SK-N-SH treated with all-trans-retinoic acid at 6 μM for 48 hours (cell line): ENCODE measurements around the gene MRPS5.

Experiments used
- ATAC-seq: fragments of 200-7000 bp; cut with Tn5 transposase; 3 replicates; pipeline ENCODE4 v1.9.1; 2020; ENCODE audit warnings: mild to moderate bottlenecking, moderate library complexity
- BACH2 ChIP-seq: fragments of 250-450 bp; sonication (Bioruptor Pico); IDR thresholded peaks from 2 replicates; pipeline ENCODE4 v1.9.0; 2021; ENCODE audit warnings: mild to moderate bottlenecking, borderline replicate concordance
- CSDC2 ChIP-seq: fragments of 250-450 bp; sonication (Bioruptor Pico); IDR thresholded peaks from 2 replicates; pipeline ENCODE4 v1.5.0; 2020; ENCODE audit warnings: mild to moderate bottlenecking, moderate library complexity
- ESRRG ChIP-seq: fragments of 250-450 bp; sonication (Bioruptor Pico); IDR thresholded peaks from 2 replicates; pipeline ENCODE4 v1.6.1; 2021; ENCODE audit warnings: mild to moderate bottlenecking
- GLIS3 ChIP-seq: fragments of 250-450 bp; sonication (Bioruptor Pico); IDR thresholded peaks from 2 replicates; pipeline ENCODE4 v1.5.0; 2020; ENCODE audit warnings: mild to moderate bottlenecking, moderate library complexity
- ISL1 ChIP-seq: fragments of 250-450 bp; sonication (Bioruptor Pico); IDR thresholded peaks from 2 replicates; pipeline ENCODE4 v2.1.2; 2022; ENCODE audit warnings: mild to moderate bottlenecking, moderate library complexity
- OSR1 ChIP-seq: fragments of 250-450 bp; sonication (Bioruptor Pico); IDR thresholded peaks from 2 replicates; pipeline ENCODE4 v1.8.0; 2022; ENCODE audit warnings: moderate library complexity, mild to moderate bottlenecking, inconsistent platforms
- PPARA ChIP-seq: fragments of 250-450 bp; sonication (Bioruptor Pico); IDR thresholded peaks from 2 replicates; pipeline ENCODE4 v1.5.0; 2020; ENCODE audit warnings: mild to moderate bottlenecking, borderline replicate concordance
- RARB ChIP-seq: fragments of 250-450 bp; sonication (Bioruptor Pico); IDR thresholded peaks from 2 replicates; pipeline ENCODE4 v1.8.0; 2021; ENCODE audit warnings: mild to moderate bottlenecking, moderate library complexity
- SNAI2 ChIP-seq: fragments of 250-450 bp; sonication (Bioruptor Pico); IDR thresholded peaks from 2 replicates; pipeline ENCODE4 v1.5.0; 2020; ENCODE audit warnings: mild to moderate bottlenecking, moderate library complexity
- TCF4 ChIP-seq: fragments of 250-450 bp; sonication (Bioruptor Pico); IDR thresholded peaks from 2 replicates; pipeline ENCODE4 v1.8.0; 2021; ENCODE audit warnings: mild to moderate bottlenecking, moderate library complexity, borderline replicate concordance
- TOX ChIP-seq: fragments of 250-450 bp; sonication (Bioruptor Pico); IDR thresholded peaks from 2 replicates; pipeline ENCODE4 v1.8.0; 2021; ENCODE audit warnings: mild to moderate bottlenecking, moderate library complexity, borderline replicate concordance
- ZC3H10 ChIP-seq: fragments of 250-450 bp; sonication (Bioruptor Pico); IDR thresholded peaks from 2 replicates; pipeline ENCODE4 v1.5.1; 2021; ENCODE audit warnings: mild to moderate bottlenecking, moderate library complexity
- ZFP3 ChIP-seq: fragments of 250-450 bp; sonication (Bioruptor Pico); IDR thresholded peaks from 2 replicates; pipeline ENCODE4 v1.5.0; 2020; ENCODE audit warnings: mild to moderate bottlenecking, moderate library complexity
- ZFP30 ChIP-seq: fragments of 450-650 bp; formaldehyde crosslinking; IDR thresholded peaks from 2 replicates; pipeline ENCODE4 v1.5.0; 2022; ENCODE audit warnings: mild to moderate bottlenecking, moderate library complexity
- ZNF565 ChIP-seq: fragments of 450-650 bp; formaldehyde crosslinking; conservative IDR thresholded peaks from 2 replicates; pipeline ENCODE4 v1.5.0; 2020; ENCODE audit warnings: low read depth, mild to moderate bottlenecking, moderate library complexity
- ZNF70 ChIP-seq: fragments of 450-650 bp; formaldehyde crosslinking; IDR thresholded peaks from 2 replicates; pipeline ENCODE4 v1.5.0; 2020; ENCODE audit warnings: mild to moderate bottlenecking, moderate library complexity
- ZNF8 ChIP-seq: fragments of 450-650 bp; formaldehyde crosslinking; IDR thresholded peaks from 2 replicates; pipeline ENCODE4 v1.5.0; 2020; ENCODE audit warnings: mild to moderate bottlenecking, moderate library complexity
- TF ChIP-seq, protein P1 (sequence below): fragments of 250-450 bp; sonication (Bioruptor Pico); IDR thresholded peaks from 2 replicates; pipeline ENCODE4 v1.8.0; 2021; ENCODE audit warnings: low read depth, mild to moderate bottlenecking, moderate library complexity, borderline replicate concordance
- TF ChIP-seq, protein P2 (sequence below): fragments of 250-450 bp; sonication (Bioruptor Pico); IDR thresholded peaks from 2 replicates; pipeline ENCODE4 v1.5.1; 2021; ENCODE audit warnings: mild to moderate bottlenecking, moderate library complexity
- TF ChIP-seq, protein P3 (sequence below): fragments of 250-450 bp; sonication (Bioruptor Pico); IDR thresholded peaks from 2 replicates; pipeline ENCODE4 v1.5.0; 2020; ENCODE audit warnings: mild to moderate bottlenecking, moderate library complexity
- TF ChIP-seq, protein P4 (sequence below): fragments of 250-450 bp; sonication (Bioruptor Pico); IDR thresholded peaks from 2 replicates; pipeline ENCODE4 v1.5.1; 2020; ENCODE audit warnings: low read depth, mild to moderate bottlenecking, moderate library complexity

MRPS5 gene

DNA sequence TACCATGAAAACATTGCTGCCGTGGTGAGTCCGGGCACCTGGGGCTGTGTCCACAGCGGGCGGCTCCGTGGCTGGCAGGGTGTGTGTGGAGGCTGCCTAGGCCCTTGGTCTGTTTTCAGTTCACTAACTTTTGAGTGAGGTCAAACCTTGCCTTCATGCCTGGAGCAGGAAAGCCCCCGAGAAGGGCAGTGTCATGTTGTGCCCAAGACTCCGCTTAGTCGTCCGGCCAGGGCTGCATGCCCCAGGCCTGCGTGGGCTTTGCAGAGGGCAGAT is 72.0 kb downstream of the MRPS5 start (continued):
- TF ChIP-seq ZFP30 (no peak), ZFP3 (CRISPR knock-in tag) (no peak), ZNF70 (CRISPR knock-in tag) (no peak)
- TF ChIP-seq, protein P1, sequence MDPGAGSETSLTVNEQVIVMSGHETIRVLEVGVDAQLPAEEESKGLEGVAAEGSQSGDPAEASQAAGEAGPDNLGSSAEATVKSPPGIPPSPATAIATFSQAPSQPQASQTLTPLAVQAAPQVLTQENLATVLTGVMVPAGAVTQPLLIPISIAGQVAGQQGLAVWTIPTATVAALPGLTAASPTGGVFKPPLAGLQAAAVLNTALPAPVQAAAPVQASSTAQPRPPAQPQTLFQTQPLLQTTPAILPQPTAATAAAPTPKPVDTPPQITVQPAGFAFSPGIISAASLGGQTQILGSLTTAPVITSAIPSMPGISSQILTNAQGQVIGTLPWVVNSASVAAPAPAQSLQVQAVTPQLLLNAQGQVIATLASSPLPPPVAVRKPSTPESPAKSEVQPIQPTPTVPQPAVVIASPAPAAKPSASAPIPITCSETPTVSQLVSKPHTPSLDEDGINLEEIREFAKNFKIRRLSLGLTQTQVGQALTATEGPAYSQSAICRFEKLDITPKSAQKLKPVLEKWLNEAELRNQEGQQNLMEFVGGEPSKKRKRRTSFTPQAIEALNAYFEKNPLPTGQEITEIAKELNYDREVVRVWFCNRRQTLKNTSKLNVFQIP = no peak

DNA sequence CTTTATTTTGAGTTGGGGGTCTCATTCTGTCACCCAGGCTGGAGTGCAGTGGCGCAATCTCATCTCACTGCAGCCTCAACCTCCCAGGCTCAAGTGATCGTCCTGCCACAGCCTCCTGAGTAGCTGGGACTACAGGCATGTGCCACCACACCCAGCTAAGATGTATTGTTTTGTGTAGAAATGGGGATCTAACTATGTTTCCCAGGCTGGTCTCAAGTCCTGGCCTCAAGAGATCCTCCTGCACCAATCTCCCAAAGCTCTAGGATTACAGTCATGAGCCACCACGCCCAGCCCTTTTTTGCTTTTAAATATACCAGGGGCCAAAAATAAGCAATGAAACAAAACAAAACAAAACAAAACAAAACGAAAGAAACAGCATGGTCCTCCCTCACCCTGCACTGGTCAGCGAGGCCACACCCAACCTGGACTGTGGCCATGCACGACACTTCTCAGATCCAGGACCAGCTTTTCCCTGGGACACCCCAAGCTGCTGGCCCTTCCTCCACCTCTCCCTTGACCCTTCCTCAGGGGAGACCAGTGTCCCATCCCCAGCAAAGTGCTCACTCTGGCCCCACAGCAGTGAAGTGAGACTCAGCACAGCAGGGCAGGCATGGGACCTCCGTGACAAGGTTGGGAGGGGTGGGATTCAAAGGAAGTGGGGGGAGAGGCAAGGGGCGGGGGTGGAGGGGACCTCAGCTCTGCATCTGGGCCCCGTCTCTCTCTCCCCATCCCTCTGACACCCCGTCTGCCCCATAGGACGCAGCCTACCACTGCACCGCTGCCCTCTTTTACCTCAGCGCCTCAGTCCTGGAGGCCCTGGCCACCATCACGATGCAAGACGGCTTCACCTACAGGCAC is 72.6 kb downstream of the MRPS5 start:
- TF ChIP-seq GLIS3 (CRISPR knock-in tag) (no peak), ZFP3 (CRISPR knock-in tag) (no peak), RARB (CRISPR knock-in tag) (no peak), ZNF565 (CRISPR knock-in tag) (no peak), ISL1 (CRISPR knock-in tag) (no peak), CSDC2 (CRISPR knock-in tag) (no peak), BACH2 (CRISPR knock-in tag) (no peak), TOX (CRISPR knock-in tag) (no peak), ZNF8 (CRISPR knock-in tag) (no peak), OSR1 (CRISPR knock-in tag) (no peak), PPARA (CRISPR knock-in tag) (no peak), ZFP30 (no peak), ZC3H10 (CRISPR knock-in tag) (no peak), SNAI2 (CRISPR knock-in tag) (no peak), TCF4 (no peak)
- TF ChIP-seq, protein P2, sequence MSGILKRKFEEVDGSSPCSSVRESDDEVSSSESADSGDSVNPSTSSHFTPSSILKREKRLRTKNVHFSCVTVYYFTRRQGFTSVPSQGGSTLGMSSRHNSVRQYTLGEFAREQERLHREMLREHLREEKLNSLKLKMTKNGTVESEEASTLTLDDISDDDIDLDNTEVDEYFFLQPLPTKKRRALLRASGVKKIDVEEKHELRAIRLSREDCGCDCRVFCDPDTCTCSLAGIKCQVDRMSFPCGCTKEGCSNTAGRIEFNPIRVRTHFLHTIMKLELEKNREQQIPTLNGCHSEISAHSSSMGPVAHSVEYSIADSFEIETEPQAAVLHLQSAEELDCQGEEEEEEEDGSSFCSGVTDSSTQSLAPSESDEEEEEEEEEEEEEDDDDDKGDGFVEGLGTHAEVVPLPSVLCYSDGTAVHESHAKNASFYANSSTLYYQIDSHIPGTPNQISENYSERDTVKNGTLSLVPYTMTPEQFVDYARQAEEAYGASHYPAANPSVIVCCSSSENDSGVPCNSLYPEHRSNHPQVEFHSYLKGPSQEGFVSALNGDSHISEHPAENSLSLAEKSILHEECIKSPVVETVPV = no peak
- TF ChIP-seq, protein P3, sequence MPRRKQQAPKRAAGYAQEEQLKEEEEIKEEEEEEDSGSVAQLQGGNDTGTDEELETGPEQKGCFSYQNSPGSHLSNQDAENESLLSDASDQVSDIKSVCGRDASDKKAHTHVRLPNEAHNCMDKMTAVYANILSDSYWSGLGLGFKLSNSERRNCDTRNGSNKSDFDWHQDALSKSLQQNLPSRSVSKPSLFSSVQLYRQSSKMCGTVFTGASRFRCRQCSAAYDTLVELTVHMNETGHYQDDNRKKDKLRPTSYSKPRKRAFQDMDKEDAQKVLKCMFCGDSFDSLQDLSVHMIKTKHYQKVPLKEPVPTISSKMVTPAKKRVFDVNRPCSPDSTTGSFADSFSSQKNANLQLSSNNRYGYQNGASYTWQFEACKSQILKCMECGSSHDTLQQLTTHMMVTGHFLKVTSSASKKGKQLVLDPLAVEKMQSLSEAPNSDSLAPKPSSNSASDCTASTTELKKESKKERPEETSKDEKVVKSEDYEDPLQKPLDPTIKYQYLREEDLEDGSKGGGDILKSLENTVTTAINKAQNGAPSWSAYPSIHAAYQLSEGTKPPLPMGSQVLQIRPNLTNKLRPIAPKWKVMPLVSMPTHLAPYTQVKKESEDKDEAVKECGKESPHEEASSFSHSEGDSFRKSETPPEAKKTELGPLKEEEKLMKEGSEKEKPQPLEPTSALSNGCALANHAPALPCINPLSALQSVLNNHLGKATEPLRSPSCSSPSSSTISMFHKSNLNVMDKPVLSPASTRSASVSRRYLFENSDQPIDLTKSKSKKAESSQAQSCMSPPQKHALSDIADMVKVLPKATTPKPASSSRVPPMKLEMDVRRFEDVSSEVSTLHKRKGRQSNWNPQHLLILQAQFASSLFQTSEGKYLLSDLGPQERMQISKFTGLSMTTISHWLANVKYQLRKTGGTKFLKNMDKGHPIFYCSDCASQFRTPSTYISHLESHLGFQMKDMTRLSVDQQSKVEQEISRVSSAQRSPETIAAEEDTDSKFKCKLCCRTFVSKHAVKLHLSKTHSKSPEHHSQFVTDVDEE (CRISPR knock-in tag) = no peak
- TF ChIP-seq, protein P4, sequence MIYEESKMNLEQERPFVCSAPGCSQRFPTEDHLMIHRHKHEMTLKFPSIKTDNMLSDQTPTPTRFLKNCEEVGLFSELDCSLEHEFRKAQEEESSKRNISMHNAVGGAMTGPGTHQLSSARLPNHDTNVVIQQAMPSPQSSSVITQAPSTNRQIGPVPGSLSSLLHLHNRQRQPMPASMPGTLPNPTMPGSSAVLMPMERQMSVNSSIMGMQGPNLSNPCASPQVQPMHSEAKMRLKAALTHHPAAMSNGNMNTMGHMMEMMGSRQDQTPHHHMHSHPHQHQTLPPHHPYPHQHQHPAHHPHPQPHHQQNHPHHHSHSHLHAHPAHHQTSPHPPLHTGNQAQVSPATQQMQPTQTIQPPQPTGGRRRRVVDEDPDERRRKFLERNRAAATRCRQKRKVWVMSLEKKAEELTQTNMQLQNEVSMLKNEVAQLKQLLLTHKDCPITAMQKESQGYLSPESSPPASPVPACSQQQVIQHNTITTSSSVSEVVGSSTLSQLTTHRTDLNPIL (CRISPR knock-in tag) = no peak
- TF ChIP-seq, protein P1 = no peak
- ATAC-seq = peak; percentile 31

DNA sequence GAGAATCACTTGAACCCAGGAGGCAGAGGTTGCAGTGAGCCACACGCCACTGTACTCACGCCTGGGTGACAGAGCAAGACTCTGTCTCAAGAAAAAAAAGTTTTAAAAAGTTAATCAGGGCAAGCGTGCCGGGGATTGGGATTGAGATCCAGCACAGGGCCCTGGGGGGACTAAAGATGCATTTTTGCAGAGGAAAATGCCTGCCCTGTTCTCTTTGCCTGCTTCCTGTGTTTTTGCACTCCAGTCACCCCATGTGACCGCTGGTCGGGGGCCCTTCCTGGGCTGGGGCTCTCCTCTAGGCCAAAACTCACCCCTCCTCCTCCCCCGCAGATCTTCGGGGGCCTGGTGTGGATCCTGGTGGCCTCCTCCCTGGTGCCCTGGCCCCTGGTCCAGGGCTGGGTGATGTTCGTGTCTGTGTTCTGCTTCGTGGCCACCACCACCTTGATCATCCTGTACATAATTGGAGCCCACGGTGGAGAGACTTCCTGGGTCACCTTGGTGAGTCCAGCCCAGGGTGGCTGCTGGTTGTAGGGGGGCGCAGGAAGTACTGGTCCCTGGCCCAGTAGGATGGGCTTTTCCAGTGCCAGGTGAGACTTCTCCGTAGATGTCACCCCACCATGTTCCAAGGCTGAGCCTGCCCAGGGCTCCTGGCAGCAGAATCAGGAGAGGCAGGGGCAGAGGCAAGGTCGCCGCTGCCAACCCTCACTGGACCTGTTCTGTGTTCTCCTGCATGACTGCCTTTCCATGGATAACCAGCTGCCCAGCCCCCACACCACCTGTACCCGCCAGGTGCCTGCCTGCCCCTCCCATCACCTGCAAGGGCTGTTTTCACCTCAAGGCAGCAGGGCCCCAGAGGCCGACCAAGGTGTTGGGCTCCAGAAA is 73.7 kb downstream of the MRPS5 start:
- TF ChIP-seq ESRRG (CRISPR knock-in tag) (no peak), BACH2 (CRISPR knock-in tag) (no peak), GLIS3 (CRISPR knock-in tag) (no peak)
- ATAC-seq = no peak
